HG02588 (cell line): Measurements from ENCODE around the gene BACH2.

Experiments used
- ATAC-seq: cut with Tn5 transposase; IDR thresholded peaks from one replicate; pipeline ENCODE4 v1.9.1; 2021; ENCODE audit warnings: mild to moderate bottlenecking, moderate library complexity; ENCODE audit not compliant: unreplicated experiment

BACH2 gene

GRCh38 chr6:90005048-90005827 lies 291.4 kb downstream of the BACH2 start:
- no peak for ATAC-seq

- ATAC-seq = no peak
These were observed 292.1 kb downstream of the BACH2 start for GRCh38 chr6:90004511-90004910.

- no peak for ATAC-seq
These were observed 292.7 kb downstream of the BACH2 start for GRCh38 chr6:90003941-90004340.

- no peak for ATAC-seq
These were observed 293.4 kb downstream of the BACH2 start for GRCh38 chr6:90003069-90003795.

GRCh38 chr6:90000864-90001731 lies 295.5 kb downstream of the BACH2 start:
- ATAC-seq = no peak

GRCh38 chr6:89999945-90000825 lies 296.5 kb downstream of the BACH2 start:
- no peak for ATAC-seq

- ATAC-seq = no peak
These were observed 297.5 kb downstream of the BACH2 start for GRCh38 chr6:89999154-89999553.

GRCh38 chr6:89997456-89998445 lies 298.9 kb downstream of the BACH2 start:
- no peak for ATAC-seq

- ATAC-seq = no peak
These were observed 303.2 kb downstream of the BACH2 start for GRCh38 chr6:89993411-89993810.

GRCh38 chr6:89992818-89993217 lies 303.8 kb downstream of the BACH2 start:
- ATAC-seq = no peak

GRCh38 chr6:89989742-89990141 lies 306.9 kb downstream of the BACH2 start:
- ATAC-seq = no peak

GRCh38 chr6:89987830-89988229 lies 308.8 kb downstream of the BACH2 start:
- ATAC-seq = no peak

- no peak for ATAC-seq
These were observed 309.5 kb downstream of the BACH2 start for GRCh38 chr6:89987140-89987539.

- ATAC-seq = no peak
These were observed 310.0 kb downstream of the BACH2 start for GRCh38 chr6:89986650-89987074.

GRCh38 chr6:89985751-89986493 lies 310.7 kb downstream of the BACH2 start:
- no peak for ATAC-seq

- no peak for ATAC-seq
These were observed 311.5 kb downstream of the BACH2 start for GRCh38 chr6:89984926-89985750.

- no peak for ATAC-seq
These were observed 316.3 kb downstream of the BACH2 start for GRCh38 chr6:89980353-89980752.
